Smooth muscle cell (in vitro differentiated cells): ENCODE measurements around the gene NYAP1. TPM values are rescaled to one million over a fixed set of nuclear protein-coding genes. Genes with fewer than 3 reads are reported as not detected.

Experiments
- DNase-seq: peaks from one replicate; lab custom pipeline; 2025; ENCODE audit not compliant: unreplicated experiment; lab: John Stamatoyannopoulos, UW
- H2AFZ ChIP-seq: fragments of 200-600 bp; sonication (generic); 2 replicates; pipeline ENCODE4 v1.6.0; 2016; ENCODE audit warnings: antibody characterized with exemption, low read depth, mild to moderate bottlenecking
- H3F3A ChIP-seq: fragments of 200-600 bp; sonication (generic); 2 replicates; pipeline ENCODE4 v1.6.0; 2017; ENCODE audit warnings: antibody characterized with exemption, low read depth
- H3K27ac ChIP-seq: fragments of 200-600 bp; sonication (generic); 2 replicates; pipeline ENCODE4 v1.5.1; 2016; ENCODE audit warnings: low read depth, mild to moderate bottlenecking
- H3K27me3 ChIP-seq: fragments of 200-600 bp; sonication (generic); 2 replicates; pipeline ENCODE4 v1.6.1; 2016; ENCODE audit warnings: low read depth, mild to moderate bottlenecking
- H3K36me3 ChIP-seq: fragments of 200-600 bp; sonication (generic); 2 replicates; pipeline ENCODE4 v1.5.1; 2016; ENCODE audit warnings: low read depth
- H3K4me1 ChIP-seq: fragments of 200-600 bp; sonication (generic); 2 replicates; pipeline ENCODE4 v1.5.1; 2016; ENCODE audit warnings: low read depth
- H3K4me2 ChIP-seq: fragments of 200-600 bp; sonication (generic); 2 replicates; pipeline ENCODE4 v1.6.0; 2016; ENCODE audit warnings: mild to moderate bottlenecking
- H3K4me3 ChIP-seq: fragments of 200-600 bp; sonication (generic); 2 replicates; pipeline ENCODE4 v1.5.1; 2016; ENCODE audit warnings: mild to moderate bottlenecking
- H3K79me2 ChIP-seq: fragments of 200-600 bp; sonication (generic); 2 replicates; pipeline ENCODE4 v1.6.0; 2016; ENCODE audit warnings: low read depth, mild to moderate bottlenecking
- H3K9ac ChIP-seq: fragments of 200-600 bp; sonication (generic); 2 replicates; pipeline ENCODE4 v1.6.0; 2016; ENCODE audit warnings: low read depth
- H3K9me3 ChIP-seq: fragments of 200-600 bp; sonication (generic); replicated peaks from 2 replicates; pipeline ENCODE4 v1.5.1; 2016; ENCODE audit warnings: low read depth
- H4K20me1 ChIP-seq: fragments of 200-600 bp; sonication (generic); 2 replicates; pipeline ENCODE4 v1.6.0; 2016; ENCODE audit warnings: low read depth
- CTCF ChIP-seq: fragments of 200-600 bp; sonication (generic); IDR thresholded peaks from 2 replicates; pipeline ENCODE4 v1.5.1; 2017; ENCODE audit warnings: borderline replicate concordance, mild to moderate bottlenecking, antibody characterized with exemption; ENCODE audit not compliant: insufficient read depth, poor library complexity, severe bottlenecking
- WGBS: methylation state at CpG from one replicate; pipeline ENCODE4 v1.1.7; 2016; ENCODE audit warnings: low lambda C conversion rate; 5-methylcytosine and 5-hydroxymethylcytosine counted together
- polyA plus RNA-seq: library from polyadenylated mRNA; unstranded; fragments of >200 nt; fragmentation: Nextera tagmentation; extraction: Ambion mirVana; gene quantifications from 2 replicates; pipeline ENCODE4 v1.2.1, GENCODE V29; 2016
- total RNA-seq: library from RNA; depleted of rRNA; stranded (reverse); fragments of >200 nt; gene quantifications from 2 replicates; pipeline ENCODE4 v1.2.3, GENCODE V29; 2014

Gene NYAP1
- total and polyA plus RNA-seq, 2 experiments from 2014 or later: 2.3 TPM; not detected in 1

- H3K4me3 ChIP-seq: no peak overlapping the region
- H3K4me2 ChIP-seq: no peak overlapping the region
- no peaks in the 10 kb centered on the region for H3K79me2 ChIP-seq
- H4K20me1 ChIP-seq: no peaks in the 10 kb centered on the region
- 19% methylated on average over 4 of the region's 4 CpGs for WGBS
- no peak overlapping the region for H3K27ac ChIP-seq
- H3K9me3 ChIP-seq: no peaks in the 10 kb centered on the region
- H3K4me1 ChIP-seq: no peaks in the 10 kb centered on the region
- TF ChIP-seq CTCF: no peak
- no peak for DNase-seq
- no peaks in the 10 kb centered on the region for H3K36me3 ChIP-seq
- H3K27me3 ChIP-seq: no peaks in the 10 kb centered on the region
- H3K9ac ChIP-seq: no peak overlapping the region
- H2AFZ ChIP-seq: no peak overlapping the region
- H3F3A ChIP-seq: peaks cover 9% of the 10 kb centered on the region
Observed at GRCh38 chr7:100516135-100516812, 32.5 kb downstream of the NYAP1 start.

GRCh38 chr7:100517305-100517704 is 33.6 kb downstream of the NYAP1 start:
- H3K4me1 ChIP-seq: no peaks in the 10 kb centered on the region
- 90% methylated on average over 2 of the region's 2 CpGs for WGBS
- no peaks in the 10 kb centered on the region for H3K9me3 ChIP-seq
- no peak overlapping the region for H3K4me2 ChIP-seq
- no peak overlapping the region for H3K27ac ChIP-seq
- no peak for DNase-seq
- no peaks in the 10 kb centered on the region for H3K79me2 ChIP-seq
- H3K36me3 ChIP-seq: no peaks in the 10 kb centered on the region
- no peak for TF ChIP-seq CTCF
- no peak overlapping the region for H2AFZ ChIP-seq
- peaks cover 9% of the 10 kb centered on the region for H3F3A ChIP-seq
- H3K9ac ChIP-seq: no peak overlapping the region
- H3K4me3 ChIP-seq: no peak overlapping the region
- no peaks in the 10 kb centered on the region for H3K27me3 ChIP-seq
- no peaks in the 10 kb centered on the region for H4K20me1 ChIP-seq

- no peak overlapping the region for H3K4me2 ChIP-seq
- no peaks in the 10 kb centered on the region for H3K9me3 ChIP-seq
- H3K9ac ChIP-seq: no peak overlapping the region
- TF ChIP-seq CTCF: no peak
- H3K36me3 ChIP-seq: no peaks in the 10 kb centered on the region
- peaks cover 9% of the 10 kb centered on the region for H3F3A ChIP-seq
- H3K27ac ChIP-seq: no peak overlapping the region
- no peaks in the 10 kb centered on the region for H4K20me1 ChIP-seq
- H3K4me3 ChIP-seq: no peak overlapping the region
- no peak overlapping the region for H2AFZ ChIP-seq
- 94% methylated on average over 6 of the region's 6 CpGs for WGBS
- H3K79me2 ChIP-seq: no peaks in the 10 kb centered on the region
- DNase-seq: no peak
- no peaks in the 10 kb centered on the region for H3K4me1 ChIP-seq
- H3K27me3 ChIP-seq: no peaks in the 10 kb centered on the region
Observed at GRCh38 chr7:100519580-100519979, 35.9 kb downstream of the NYAP1 start.

- Histone ChIP-seq H2AFZ (no peak overlapping the region), H3F3A (peaks cover 9% of the 10 kb centered on the region), H3K9me3 (no peaks in the 10 kb centered on the region), H3K9ac (no peak overlapping the region), H3K27me3 (no peaks in the 10 kb centered on the region), H3K4me3 (no peak overlapping the region), H3K36me3 (no peaks in the 10 kb centered on the region), H3K4me1 (no peaks in the 10 kb centered on the region), H4K20me1 (no peaks in the 10 kb centered on the region), H3K4me2 (no peak overlapping the region), H3K79me2 (no peaks in the 10 kb centered on the region), H3K27ac (no peak overlapping the region)
- DNase-seq: no peak
- 33% methylated on average over 1 of the region's 1 CpG for WGBS
- TF ChIP-seq CTCF: no peak
Observed at GRCh38 chr7:100520138-100520537, 36.4 kb downstream of the NYAP1 start.
